DND-41 (cell line): ENCODE data around the gene FIG4.
"Not testable (repeated sequence)": the region's sequence is repeated elsewhere in the genome, so short reads cannot be mapped to it uniquely, and the experiment has no call there.

ENCODE experiments used
- ATAC-seq: fragments of 200-7000 bp; cut with Tn5 transposase; 3 replicates; pipeline ENCODE4 v1.9.1; 2021; ENCODE audit warnings: low read depth; ENCODE audit not compliant: insufficient read depth
- DNase-seq: peaks from one replicate; pipeline ENCODE4 v3.0.0-alpha.2; 2020
- H2AFZ ChIP-seq: 2 replicates; pipeline ENCODE4 v1.6.0; 2012; ENCODE audit warnings: low read depth, low read length
- H3K27ac ChIP-seq: 2 replicates; pipeline ENCODE4 v1.5.1; 2012; ENCODE audit warnings: low read length, inconsistent platforms
- H3K27me3 ChIP-seq: fragments of 200-600 bp; sonication (generic); 2 replicates; pipeline ENCODE4 v1.6.0; 2012; ENCODE audit warnings: low read length, mild to moderate bottlenecking, inconsistent platforms; ENCODE audit not compliant: insufficient read depth, poor library complexity
- H3K36me3 ChIP-seq: 2 replicates; pipeline ENCODE4 v1.5.1; 2012; ENCODE audit warnings: low read length, inconsistent platforms; ENCODE audit not compliant: insufficient read depth
- H3K4me1 ChIP-seq: 2 replicates; pipeline ENCODE4 v1.5.1; 2012; ENCODE audit warnings: mild to moderate bottlenecking, low read length; ENCODE audit not compliant: insufficient read depth
- H3K4me2 ChIP-seq: 2 replicates; pipeline ENCODE4 v1.6.0; 2012; ENCODE audit warnings: mild to moderate bottlenecking, moderate library complexity, low read length, inconsistent platforms; ENCODE audit not compliant: insufficient read depth
- H3K4me3 ChIP-seq, 2 experiments: fragments of 200-600 bp in 1 of 2; shearing (Covaris generic) in 1 of 2; 2 replicates each; pipeline ENCODE4 v1.5.1; 2012 to 2016; ENCODE audit warnings: inconsistent platforms in 2 of 2, low read length in 2 of 2, mild to moderate bottlenecking in 2 of 2, low read depth in 1 of 2, moderate library complexity in 1 of 2
- H3K79me2 ChIP-seq: 2 replicates; pipeline ENCODE4 v1.6.0; 2012; ENCODE audit warnings: low read length, inconsistent platforms; ENCODE audit not compliant: insufficient read depth
- H3K9ac ChIP-seq: 2 replicates; pipeline ENCODE4 v1.6.0; 2012; ENCODE audit warnings: low read depth, mild to moderate bottlenecking, inconsistent platforms, low read length, moderate library complexity
- H3K9me3 ChIP-seq: 2 replicates; pipeline ENCODE4 v1.5.1; 2012; ENCODE audit warnings: low read length, moderate library complexity, mild to moderate bottlenecking, inconsistent platforms; ENCODE audit not compliant: insufficient read depth, severe bottlenecking
- H4K20me1 ChIP-seq: 2 replicates; pipeline ENCODE4 v1.6.0; 2012; ENCODE audit warnings: low read length; ENCODE audit not compliant: insufficient read depth
- CTCF ChIP-seq: IDR thresholded peaks from 2 replicates; pipeline ENCODE4 v1.5.1; 2012; ENCODE audit warnings: borderline replicate concordance, low read length, moderate library complexity, mild to moderate bottlenecking; ENCODE audit not compliant: poor library complexity, severe bottlenecking; ENCODE audit errors: extremely low read depth
- EZH2 ChIP-seq: IDR thresholded peaks from 3 replicates; pipeline ENCODE4 v1.6.1; 2012; ENCODE audit warnings: borderline replicate concordance, low read depth, mild to moderate bottlenecking, moderate library complexity, low read length, inconsistent platforms; ENCODE audit not compliant: severe bottlenecking

The FIG4 gene

GRCh38 chr6:109821428-109821827 lies 130.3 kb downstream of the FIG4 start:
- Histone ChIP-seq H3K36me3 (no peaks in the 10 kb centered on the region), H3K4me2 (no peak overlapping the region), H3K27me3 (no peaks in the 10 kb centered on the region), H2AFZ (no peak overlapping the region), H3K4me3 (no peak overlapping the region), H4K20me1 (no peaks in the 10 kb centered on the region), H3K9me3 (no peaks in the 10 kb centered on the region), H3K27ac (no peak overlapping the region), H3K79me2 (no peaks in the 10 kb centered on the region), H3K4me1 (no peaks in the 10 kb centered on the region), H3K9ac (no peak overlapping the region)
- no peak for ATAC-seq
- no peak for DNase-seq
- TF ChIP-seq CTCF (no peak), EZH2 (no peak)

- Histone ChIP-seq H3K4me1 (no peaks in the 10 kb centered on the region), H3K9me3 (no peaks in the 10 kb centered on the region), H2AFZ (no peak overlapping the region), H3K4me2 (no peak overlapping the region), H3K36me3 (no peaks in the 10 kb centered on the region), H3K27ac (no peak overlapping the region), H3K79me2 (no peaks in the 10 kb centered on the region), H4K20me1 (no peaks in the 10 kb centered on the region), H3K4me3 (no peak overlapping the region), H3K27me3 (no peaks in the 10 kb centered on the region), H3K9ac (no peak overlapping the region)
- ATAC-seq (no peak), DNase-seq (no peak)
- no peak for TF ChIP-seq EZH2
- no peak for TF ChIP-seq CTCF
Observed at GRCh38 chr6:109824105-109824504, 133.0 kb downstream of the FIG4 start.

GRCh38 chr6:109826551-109826950 lies 135.5 kb downstream of the FIG4 start:
- TF ChIP-seq EZH2, result no peak
- no peak for TF ChIP-seq CTCF
- H3K27ac ChIP-seq, result no peak overlapping the region

GRCh38 chr6:109831352-109831751 lies 140.3 kb downstream of the FIG4 start:
- H3K4me1 ChIP-seq, H3K27ac ChIP-seq, H3K36me3 ChIP-seq, H4K20me1 ChIP-seq, H3K4me2 ChIP-seq, H3K79me2 ChIP-seq, ATAC-seq, DNase-seq, H3K27me3 ChIP-seq, H3K9me3 ChIP-seq, H3K9ac ChIP-seq, H3K4me3 ChIP-seq, H2AFZ ChIP-seq: not testable (repeated sequence)

More at GRCh38 chr6:109826551-109826950, 135.5 kb downstream of the FIG4 start:
- Histone ChIP-seq H3K4me3 (no peak overlapping the region), H3K79me2 (no peaks in the 10 kb centered on the region), H4K20me1 (no peaks in the 10 kb centered on the region), H2AFZ (no peak overlapping the region), H3K4me1 (no peaks in the 10 kb centered on the region), H3K27me3 (no peaks in the 10 kb centered on the region), H3K9me3 (peaks cover 5% of the 10 kb centered on the region), H3K36me3 (no peaks in the 10 kb centered on the region), H3K9ac (no peak overlapping the region), H3K4me2 (no peak overlapping the region)
- ATAC-seq (no peak), DNase-seq (no peak)
